ENCODE results near the gene LRMDA.

- TF ChIP-seq CTCF (conservative IDR thresholded peaks at IDR 0.05; ENCODE audit: low read length) (no peak), EZH2phosphoT487 (IDR thresholded peaks at IDR 0.05; ENCODE audit: borderline replicate concordance, low read depth, low read length) (no peak)
These were observed 5.9 kb upstream of the LRMDA start for GRCh38 chr10:75425291-75426079.

Measured in OCI-LY7 (cell line).